ENCODE measurements around the gene RABAC1.

RABAC1 gene

GRCh38 chr19:41932720-41933332 lies 26.3 kb downstream of the RABAC1 start:
- DNase-seq (ENCODE audit: low read depth in 2 of 2), result peak in 1 of 2 donors; percentile 21
- TF ChIP-seq CTCF (IDR thresholded peaks at IDR 0.05; ENCODE audit: low read depth, low read length), result no peak
- no peak overlapping the region for H3K4me3 ChIP-seq (replicated peaks in 1 of 2; ENCODE audit: low read depth in 2 of 2, low read length in 2 of 2)

DNA sequence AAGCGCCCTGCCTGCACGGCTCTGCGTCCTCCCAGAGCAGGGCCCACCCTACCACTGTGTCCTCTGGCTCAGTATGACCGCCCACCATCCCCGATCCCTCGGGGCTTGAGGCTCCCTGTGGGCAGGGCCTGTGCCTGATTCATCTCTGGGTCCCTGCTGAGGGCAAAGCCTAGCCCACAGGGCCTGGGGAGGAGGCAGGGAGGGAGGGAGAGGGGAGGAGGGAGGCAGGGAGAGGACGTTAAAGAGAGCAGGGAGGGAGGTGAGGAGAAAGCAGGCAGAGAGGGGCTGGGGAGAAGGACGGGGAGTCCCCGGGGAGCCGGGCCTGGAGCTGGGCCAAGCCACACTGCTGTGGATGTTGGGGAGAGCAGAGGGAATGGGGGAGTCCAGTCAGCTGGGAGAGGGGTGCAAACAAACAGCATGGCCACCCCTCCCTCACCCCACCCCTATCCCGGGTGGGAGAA lies 26.8 kb downstream of the RABAC1 start:
- H3K4me3 ChIP-seq (replicated peaks in 1 of 2; ENCODE audit: low read depth in 2 of 2, low read length in 2 of 2), result no peak overlapping the region
- DNase-seq (ENCODE audit: low read depth in 2 of 2), result no peak

GRCh38 chr19:41930926-41931592 lies 28.1 kb downstream of the RABAC1 start:
- TF ChIP-seq CTCF (IDR thresholded peaks at IDR 0.05; ENCODE audit: low read depth, low read length), result peak; percentile 46
- no peak overlapping the region for H3K4me3 ChIP-seq (replicated peaks in 1 of 2; ENCODE audit: low read depth in 2 of 2, low read length in 2 of 2)
- peak in 1 of 2 donors; percentile 31 for DNase-seq (ENCODE audit: low read depth in 2 of 2)

More for the DNA sequence above, 26.8 kb downstream of the RABAC1 start:
- no peak for TF ChIP-seq CTCF (IDR thresholded peaks at IDR 0.05; ENCODE audit: low read depth, low read length)

GRCh38 chr19:41930322-41930722 lies 28.8 kb downstream of the RABAC1 start:
- TF ChIP-seq CTCF (IDR thresholded peaks at IDR 0.05; ENCODE audit: low read depth, low read length), result no peak
- no peak for DNase-seq (ENCODE audit: low read depth in 2 of 2)
- H3K4me3 ChIP-seq (replicated peaks in 1 of 2; ENCODE audit: low read depth in 2 of 2, low read length in 2 of 2), result no peak overlapping the region

- H3K4me3 ChIP-seq (replicated peaks in 1 of 2; ENCODE audit: low read depth in 2 of 2, low read length in 2 of 2), result no peak overlapping the region
- TF ChIP-seq CTCF (IDR thresholded peaks at IDR 0.05; ENCODE audit: low read depth, low read length), result no peak
- no peak for DNase-seq (ENCODE audit: low read depth in 2 of 2)
Observed at GRCh38 chr19:41929536-41930071, 29.5 kb downstream of the RABAC1 start.

DNA sequence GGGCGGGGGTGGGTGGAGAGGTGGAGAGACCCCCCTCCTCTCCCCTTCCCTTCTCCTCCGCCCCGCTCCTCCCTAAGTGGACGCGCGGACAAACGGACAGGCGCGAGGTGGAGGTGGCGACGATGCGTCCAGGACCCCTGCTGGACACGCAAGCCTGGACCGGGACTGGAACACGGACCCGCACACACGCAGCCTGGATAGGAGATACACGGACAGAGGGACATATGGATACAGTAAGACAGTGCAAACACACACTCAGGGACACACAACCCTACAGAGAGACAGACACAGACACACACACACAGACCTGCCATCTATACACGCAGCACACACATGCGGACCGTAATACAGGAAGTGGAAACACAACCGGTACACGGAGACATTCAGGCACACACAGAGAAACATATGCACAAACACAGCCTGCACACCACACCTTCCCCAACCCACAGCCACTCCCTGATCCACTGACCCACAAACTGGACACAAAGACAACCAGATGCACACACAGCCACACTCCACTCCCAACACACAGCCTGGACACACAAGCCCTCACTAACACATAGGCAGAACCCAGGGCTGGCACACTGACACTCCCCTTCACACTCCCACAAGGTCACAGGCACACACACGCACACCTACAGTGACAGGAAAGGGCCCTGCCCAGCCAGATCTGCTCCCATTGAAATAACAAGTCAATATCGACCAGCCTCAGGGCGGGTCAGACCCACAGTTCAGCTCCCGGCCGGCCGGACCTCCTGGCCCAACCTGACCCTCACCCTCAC lies 30.2 kb downstream of the RABAC1 start:
- DNase-seq (ENCODE audit: low read depth in 2 of 2), result no peak
- peak overlapping the region; percentile 9 to 28 for H3K4me3 ChIP-seq (replicated peaks in 1 of 2; ENCODE audit: low read depth in 2 of 2, low read length in 2 of 2)
- no peak for TF ChIP-seq CTCF (IDR thresholded peaks at IDR 0.05; ENCODE audit: low read depth, low read length)

Measured in cardiac fibroblast (primary cell).